NB4 (cell line): ENCODE results near the gene KCNK3.

Source experiments
- POLR2A ChIP-seq: IDR thresholded peaks from 2 replicates; pipeline ENCODE4 v1.6.1; 2011; ENCODE audit warnings: mild to moderate bottlenecking; ENCODE audit not compliant: insufficient read length; ENCODE audit errors: extremely low read depth
- TF ChIP-seq, protein P1 (sequence below): IDR thresholded peaks from one replicate; pipeline ENCODE4 v1.5.1; 2012; ENCODE audit warnings: low read depth, low read length

DNA sequence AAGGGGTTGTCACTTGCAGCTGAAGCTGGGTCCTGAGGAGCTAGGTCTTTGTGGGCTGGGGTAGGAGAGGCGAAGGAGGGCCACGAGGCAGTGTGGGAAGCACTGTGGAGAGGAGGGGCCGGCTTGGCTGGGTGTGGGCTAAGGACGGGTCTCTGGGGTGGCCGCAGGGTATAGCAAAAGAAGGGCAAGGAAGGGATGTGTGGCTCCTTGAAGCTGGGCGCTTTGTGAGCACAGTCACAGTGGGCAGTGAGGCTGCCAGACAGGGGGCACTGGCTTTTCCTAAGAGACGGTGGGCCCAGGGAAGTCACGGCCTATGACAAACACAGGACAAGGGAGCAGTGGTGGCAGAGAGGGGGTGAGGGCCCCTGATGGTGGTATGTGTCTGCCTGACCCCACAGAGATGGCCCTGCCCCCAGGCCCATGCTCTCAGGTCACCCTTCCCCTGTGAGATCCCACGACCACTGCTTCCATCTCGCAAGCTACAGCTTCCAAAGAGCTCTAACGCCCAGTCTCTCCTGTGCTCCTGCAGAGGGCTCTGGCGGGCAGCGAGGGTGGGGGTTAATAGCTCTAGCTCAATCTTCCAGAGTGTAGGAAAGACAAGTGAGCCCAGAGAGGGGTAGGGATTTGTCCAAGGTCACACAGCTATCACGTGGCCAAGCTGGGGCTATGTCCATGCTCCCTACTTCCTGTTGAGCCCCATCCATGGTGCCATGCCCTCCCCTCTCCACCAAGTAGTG lies 32.4 kb downstream of the KCNK3 start:
- TF ChIP-seq, protein P1, sequence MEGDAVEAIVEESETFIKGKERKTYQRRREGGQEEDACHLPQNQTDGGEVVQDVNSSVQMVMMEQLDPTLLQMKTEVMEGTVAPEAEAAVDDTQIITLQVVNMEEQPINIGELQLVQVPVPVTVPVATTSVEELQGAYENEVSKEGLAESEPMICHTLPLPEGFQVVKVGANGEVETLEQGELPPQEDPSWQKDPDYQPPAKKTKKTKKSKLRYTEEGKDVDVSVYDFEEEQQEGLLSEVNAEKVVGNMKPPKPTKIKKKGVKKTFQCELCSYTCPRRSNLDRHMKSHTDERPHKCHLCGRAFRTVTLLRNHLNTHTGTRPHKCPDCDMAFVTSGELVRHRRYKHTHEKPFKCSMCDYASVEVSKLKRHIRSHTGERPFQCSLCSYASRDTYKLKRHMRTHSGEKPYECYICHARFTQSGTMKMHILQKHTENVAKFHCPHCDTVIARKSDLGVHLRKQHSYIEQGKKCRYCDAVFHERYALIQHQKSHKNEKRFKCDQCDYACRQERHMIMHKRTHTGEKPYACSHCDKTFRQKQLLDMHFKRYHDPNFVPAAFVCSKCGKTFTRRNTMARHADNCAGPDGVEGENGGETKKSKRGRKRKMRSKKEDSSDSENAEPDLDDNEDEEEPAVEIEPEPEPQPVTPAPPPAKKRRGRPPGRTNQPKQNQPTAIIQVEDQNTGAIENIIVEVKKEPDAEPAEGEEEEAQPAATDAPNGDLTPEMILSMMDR, result no peak
- no peak for TF ChIP-seq POLR2A
